NOMO-1 (cell line): ENCODE results near the gene IFT88.

Experiments used
- DNase-seq, 2 experiments: peaks; one replicate each; lab custom pipeline; 2025; ENCODE audit not compliant: unreplicated experiment in 2 of 2; lab: John Stamatoyannopoulos, UW

Gene IFT88

DNA sequence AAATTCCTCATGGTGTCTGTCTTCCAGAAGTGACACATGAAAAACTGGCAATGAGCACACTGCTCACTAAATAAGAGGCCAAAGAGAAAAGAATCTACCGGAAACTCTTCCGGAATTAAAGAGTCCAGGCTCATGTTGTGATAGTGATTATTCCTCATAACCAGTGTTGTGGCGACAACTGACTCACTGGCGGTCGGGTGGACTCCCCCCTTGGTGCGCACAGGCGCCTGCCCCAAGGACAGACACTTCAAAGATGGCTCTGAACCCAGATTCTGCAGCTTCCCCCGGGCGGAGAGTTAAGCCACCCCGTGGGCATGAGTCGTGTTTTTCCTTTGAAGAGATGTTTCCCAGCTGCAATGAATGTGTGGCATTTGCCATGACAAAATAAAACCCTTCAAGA is 146.8 kb downstream of the IFT88 start:
- no peak for DNase-seq

DNA sequence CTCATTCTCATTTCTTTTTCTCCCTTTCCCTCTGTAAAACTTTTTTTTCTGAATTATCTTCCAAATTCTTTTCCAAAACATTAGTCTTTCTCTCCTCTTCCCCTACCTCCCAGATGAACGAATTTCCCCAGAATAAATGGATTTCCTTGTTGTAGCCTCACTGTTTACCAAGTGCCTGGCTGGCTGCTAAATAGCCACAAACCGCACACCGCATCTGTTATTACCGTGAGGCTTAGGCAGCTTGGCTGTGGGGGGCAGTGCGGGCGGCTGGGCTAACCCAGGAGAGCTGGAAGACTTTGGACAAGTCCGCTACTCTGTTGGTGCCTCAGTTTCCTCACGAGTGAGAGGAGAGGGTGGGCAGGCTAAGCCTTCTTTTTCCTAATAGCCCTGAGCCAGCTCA is 147.2 kb downstream of the IFT88 start:
- DNase-seq: no peak

DNA sequence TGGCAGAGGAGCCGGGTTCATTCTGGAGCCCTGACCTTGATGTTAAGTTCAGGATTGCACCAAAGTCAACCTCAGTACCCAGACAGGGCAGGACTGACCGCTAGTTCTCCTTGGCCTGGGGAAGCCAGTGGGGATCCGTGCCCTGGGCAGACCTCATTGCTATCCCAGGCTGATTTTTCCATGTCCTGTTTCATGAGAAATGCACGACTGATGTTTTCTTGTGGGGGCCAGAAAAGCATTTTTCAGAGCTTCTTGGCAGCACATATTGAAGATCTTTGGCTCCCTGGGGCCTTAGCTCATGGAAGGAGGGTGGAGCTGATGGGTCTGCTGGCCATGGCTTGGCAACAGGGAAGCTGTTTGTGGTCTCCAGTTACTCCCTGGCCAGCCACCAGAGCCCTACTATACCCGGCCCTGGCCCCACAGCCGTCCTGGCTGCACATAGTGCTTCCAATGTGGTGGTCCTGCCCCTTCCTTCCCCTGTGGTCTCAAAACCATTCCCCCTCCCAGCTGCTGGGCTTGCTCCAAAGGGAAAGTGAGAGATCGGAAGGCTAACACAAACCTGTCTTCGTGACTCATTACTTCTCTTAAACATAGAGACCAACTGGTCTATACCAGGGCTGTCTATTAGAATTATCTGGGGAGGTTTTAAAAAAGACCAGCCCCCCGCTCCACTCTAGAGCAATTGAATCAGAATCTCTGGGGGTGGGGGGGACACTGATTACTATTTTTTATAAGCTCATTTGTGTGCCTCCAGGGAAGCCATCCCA is 147.8 kb downstream of the IFT88 start:
- DNase-seq: no peak

DNA sequence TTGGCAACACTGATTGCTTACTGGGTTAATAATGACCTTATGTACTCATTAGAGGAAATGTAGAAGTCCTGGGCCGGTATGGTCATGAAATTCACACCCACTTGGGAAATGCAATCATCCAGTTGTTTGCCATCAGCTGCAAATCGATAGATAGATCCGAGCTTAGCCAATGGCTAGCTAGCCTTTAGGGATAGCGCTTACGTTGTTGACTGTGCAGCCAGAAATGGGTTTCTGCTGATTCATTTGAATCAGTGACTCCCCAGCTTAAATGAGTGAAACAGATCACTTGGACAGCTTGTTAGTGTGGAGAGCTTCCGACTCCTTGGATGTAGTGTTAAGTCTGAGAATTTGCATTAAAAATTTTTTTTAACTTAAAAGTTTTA is 148.4 kb downstream of the IFT88 start:
- no peak for DNase-seq

GRCh38 chr13:20716951-20717350 is 150.0 kb downstream of the IFT88 start:
- no peak for DNase-seq

- DNase-seq: no peak
These were observed 150.9 kb downstream of the IFT88 start for GRCh38 chr13:20717581-20718542.

GRCh38 chr13:20718958-20719566 is 152.1 kb downstream of the IFT88 start:
- no peak for DNase-seq

DNA sequence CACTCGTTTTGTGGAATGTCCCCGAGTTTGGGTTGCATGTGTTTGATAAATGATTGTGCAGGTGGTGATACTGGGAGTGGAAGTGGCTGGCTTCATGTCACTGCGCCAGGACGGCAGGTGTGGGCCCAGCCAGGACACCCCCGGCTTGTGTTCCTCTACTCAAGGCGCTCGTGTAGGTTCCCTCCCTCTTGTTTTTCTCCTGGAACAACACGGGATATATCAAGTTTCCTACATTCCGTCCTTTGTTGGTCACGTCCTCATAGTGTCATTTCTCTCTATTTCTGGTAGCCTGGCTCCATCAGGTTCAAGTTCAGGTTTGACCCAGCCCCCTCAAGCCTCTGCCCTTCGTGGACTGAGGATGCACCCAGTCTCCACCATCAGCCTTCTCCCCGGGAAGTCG is 152.8 kb downstream of the IFT88 start:
- DNase-seq: no peak

DNA sequence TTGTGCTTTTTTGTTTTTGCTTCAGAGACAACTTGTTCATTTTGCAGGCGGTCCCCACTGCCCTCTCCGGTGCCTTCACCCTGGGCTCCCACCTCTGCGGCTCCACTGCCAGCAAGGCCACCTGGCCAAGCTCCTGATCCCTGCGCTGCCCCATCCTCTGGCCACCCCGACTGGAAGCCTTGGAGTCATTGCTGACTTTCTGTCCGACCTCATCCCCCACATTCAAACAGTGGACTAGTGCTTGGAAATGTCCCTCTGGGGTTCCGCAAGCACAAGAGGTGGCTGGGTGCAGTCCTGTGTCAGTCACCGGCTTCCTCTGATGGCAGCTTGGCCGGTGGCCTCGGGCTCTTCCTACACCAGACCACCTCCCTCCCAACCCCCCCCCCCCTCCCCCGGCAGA is 153.5 kb downstream of the IFT88 start:
- DNase-seq: no peak

DNA sequence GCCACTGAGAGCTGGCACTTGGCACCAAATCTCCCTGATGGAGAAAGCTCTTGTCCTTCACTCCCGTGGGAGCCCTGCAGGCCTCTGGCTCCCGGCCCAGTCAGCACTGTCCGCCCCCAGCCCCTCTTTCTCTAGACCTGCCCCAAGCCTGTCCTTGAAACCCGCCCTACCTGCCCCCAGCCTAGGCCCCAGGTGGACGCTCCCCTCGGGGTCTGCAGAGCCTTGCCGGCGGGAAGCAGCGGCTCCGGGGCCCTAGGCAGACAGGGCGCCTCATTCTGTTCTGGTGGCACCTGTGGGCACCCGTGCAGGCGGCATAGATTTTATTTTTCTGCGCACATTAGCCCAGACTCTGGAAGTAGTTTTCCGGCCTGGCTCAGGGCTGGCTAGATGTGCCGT is 154.1 kb downstream of the IFT88 start:
- no peak for DNase-seq

DNA sequence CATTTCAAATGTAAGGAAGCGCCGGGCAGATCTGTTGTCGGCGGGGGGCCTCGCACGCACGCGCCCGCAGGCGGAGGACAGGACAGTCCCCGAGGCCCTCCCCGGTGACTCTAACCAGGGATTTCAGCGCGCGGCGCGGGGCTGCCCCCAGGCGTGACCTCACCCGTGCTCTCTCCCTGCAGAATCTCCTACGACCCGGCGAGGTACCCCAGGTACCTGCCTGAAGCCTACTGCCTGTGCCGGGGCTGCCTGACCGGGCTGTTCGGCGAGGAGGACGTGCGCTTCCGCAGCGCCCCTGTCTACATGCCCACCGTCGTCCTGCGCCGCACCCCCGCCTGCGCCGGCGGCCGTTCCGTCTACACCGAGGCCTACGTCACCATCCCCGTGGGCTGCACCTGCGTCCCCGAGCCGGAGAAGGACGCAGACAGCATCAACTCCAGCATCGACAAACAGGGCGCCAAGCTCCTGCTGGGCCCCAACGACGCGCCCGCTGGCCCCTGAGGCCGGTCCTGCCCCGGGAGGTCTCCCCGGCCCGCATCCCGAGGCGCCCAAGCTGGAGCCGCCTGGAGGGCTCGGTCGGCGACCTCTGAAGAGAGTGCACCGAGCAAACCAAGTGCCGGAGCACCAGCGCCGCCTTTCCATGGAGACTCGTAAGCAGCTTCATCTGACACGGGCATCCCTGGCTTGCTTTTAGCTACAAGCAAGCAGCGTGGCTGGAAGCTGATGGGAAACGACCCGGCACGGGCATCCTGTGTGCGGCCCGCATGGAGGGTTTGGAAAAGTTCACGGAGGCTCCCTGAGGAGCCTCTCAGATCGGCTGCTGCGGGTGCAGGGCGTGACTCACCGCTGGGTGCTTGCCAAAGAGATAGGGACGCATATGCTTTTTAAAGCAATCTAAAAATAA is 154.7 kb downstream of the IFT88 start:
- no peak for DNase-seq

- DNase-seq: no peak
These were observed 160.9 kb downstream of the IFT88 start for GRCh38 chr13:20727856-20728255.

GRCh38 chr13:20728579-20729311 is 161.8 kb downstream of the IFT88 start:
- no peak for DNase-seq

- DNase-seq: no peak
These were observed 163.0 kb downstream of the IFT88 start for GRCh38 chr13:20729633-20730585.

DNA sequence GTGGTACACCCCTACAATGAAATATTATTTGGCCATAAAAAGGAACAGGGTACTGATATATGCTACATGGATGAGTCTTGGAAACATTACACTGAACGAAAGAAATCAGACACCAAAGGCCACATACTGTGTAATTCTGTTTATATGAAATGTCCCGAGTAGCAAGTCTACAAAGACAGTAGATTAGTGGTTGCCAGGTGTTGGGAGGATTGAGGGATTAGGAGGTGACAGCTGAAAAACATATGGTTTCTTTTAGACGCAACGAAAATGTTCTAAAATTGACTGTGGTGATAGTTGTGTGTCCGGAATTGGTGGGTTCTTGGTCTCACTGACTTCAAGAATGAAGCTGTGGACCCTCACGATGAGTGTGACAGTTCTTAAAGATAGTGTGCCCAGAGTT is 171.7 kb downstream of the IFT88 start:
- no peak for DNase-seq

GRCh38 chr13:20740021-20740420 is 173.1 kb downstream of the IFT88 start:
- DNase-seq: no peak
